ENCODE measurements around the gene CDT1.

GRCh38 chr16:88819126-88819525, 15.5 kb downstream of the CDT1 start:
- TF ChIP-seq CTCF (conservative IDR thresholded peaks at IDR 0.05; ENCODE audit: low read depth, low read length) (no peak), EZH2 (IDR thresholded peaks at IDR 0.05; ENCODE audit: low read length, unreplicated experiment) (no peak)

All from PC-3 (cell line).